Neuronal stem cell (in vitro differentiated cells): ENCODE data around the gene SEMA4G.

ENCODE experiments used
- DNase-seq: peaks from one replicate; pipeline ENCODE4 v3.0.0-alpha.2; 2013; ENCODE audit warnings: low spot score
- H2AFZ ChIP-seq: one replicate; pipeline ENCODE4 v1.6.1; 2013; ENCODE audit warnings: mild to moderate bottlenecking, low read length, inconsistent platforms
- H2AK5ac ChIP-seq: 2 replicates; pipeline ENCODE4 v1.6.1; 2013; ENCODE audit warnings: low read depth, mild to moderate bottlenecking, inconsistent platforms, low read length, moderate library complexity, mixed read lengths
- H2BK120ac ChIP-seq: 2 replicates; pipeline ENCODE4 v1.6.1; 2013; ENCODE audit warnings: low read depth, mild to moderate bottlenecking, inconsistent platforms, low read length, moderate library complexity, mixed read lengths
- H2BK12ac ChIP-seq: one replicate; pipeline ENCODE4 v1.6.1; 2013; ENCODE audit warnings: low read length, inconsistent platforms
- H2BK15ac ChIP-seq: 2 replicates; pipeline ENCODE4 v1.6.1; 2013; ENCODE audit warnings: mild to moderate bottlenecking, low read length, inconsistent platforms, mixed read lengths
- H2BK5ac ChIP-seq: one replicate; pipeline ENCODE4 v1.6.1; 2013; ENCODE audit warnings: inconsistent platforms, mild to moderate bottlenecking, low read length, moderate library complexity
- H3K14ac ChIP-seq: one replicate; pipeline ENCODE4 v1.6.1; 2013; ENCODE audit warnings: low read length, inconsistent platforms
- H3K18ac ChIP-seq: 2 replicates; pipeline ENCODE4 v1.6.1; 2013; ENCODE audit warnings: low read length, inconsistent platforms
- H3K23ac ChIP-seq: 2 replicates; pipeline ENCODE4 v1.6.1; 2013; ENCODE audit warnings: low read depth, mild to moderate bottlenecking, mixed read lengths, low read length, inconsistent platforms; ENCODE audit not compliant: poor library complexity
- H3K27ac ChIP-seq: replicated peaks from 3 replicates; pipeline ENCODE4 v1.5.1; 2013; ENCODE audit warnings: low read length, inconsistent platforms
- H3K27me3 ChIP-seq, 3 experiments: 2 replicates each; pipeline ENCODE4 v1.6.1; 2013; ENCODE audit warnings: low read length in 3 of 3, mild to moderate bottlenecking in 2 of 3, inconsistent platforms in 1 of 3, low read depth in 1 of 3, mixed read lengths in 1 of 3, moderate library complexity in 1 of 3; ENCODE audit not compliant: control insufficient read depth in 3 of 3, insufficient read depth in 3 of 3
- H3K36me3 ChIP-seq, 2 donors: replicated peaks in 1 of 2; 2 replicates each; pipeline ENCODE4 v1.6.1; 2013; ENCODE audit warnings: low read length in 2 of 2; ENCODE audit not compliant: control insufficient read depth in 2 of 2, insufficient read depth in 2 of 2
- H3K4ac ChIP-seq: 2 replicates; pipeline ENCODE4 v1.6.1; 2013; ENCODE audit warnings: inconsistent platforms, mild to moderate bottlenecking, low read length, moderate library complexity
- H3K4me1 ChIP-seq, 2 donors: 1 replicate in 1 of 2; 2 replicates in 1 of 2; pipeline ENCODE4 v1.6.1; 2013; ENCODE audit warnings: low read length in 2 of 2, low read depth in 1 of 2; ENCODE audit not compliant: control insufficient read depth in 2 of 2, insufficient read depth in 1 of 2
- H3K4me2 ChIP-seq: one replicate; pipeline ENCODE4 v1.6.1; 2013; ENCODE audit warnings: mild to moderate bottlenecking, low read length, inconsistent platforms; ENCODE audit not compliant: insufficient read depth, poor library complexity, severe bottlenecking
- H3K4me3 ChIP-seq, 2 donors: 2 replicates each; pipeline ENCODE4 v1.5.1; 2013; ENCODE audit warnings: low read length in 2 of 2, mild to moderate bottlenecking in 2 of 2, inconsistent platforms in 1 of 2, moderate library complexity in 1 of 2
- H3K79me1 ChIP-seq: one replicate; pipeline ENCODE4 v1.6.1; 2013; ENCODE audit warnings: low read depth, mild to moderate bottlenecking, inconsistent platforms, low read length, moderate library complexity
- H3K9ac ChIP-seq: one replicate; pipeline ENCODE4 v1.6.1; 2013; ENCODE audit warnings: mild to moderate bottlenecking, low read depth, low read length, inconsistent platforms; ENCODE audit not compliant: poor library complexity
- H3K9me3 ChIP-seq, 2 donors: replicated peaks in 1 of 2; 2 replicates each; pipeline versions ENCODE3 to v1.6.1; 2013; ENCODE audit warnings: low read length in 2 of 2, mild to moderate bottlenecking in 2 of 2, inconsistent platforms in 1 of 2, low read depth in 1 of 2, mixed read lengths in 1 of 2, moderate library complexity in 1 of 2; ENCODE audit not compliant: control insufficient read depth in 2 of 2, insufficient read depth in 1 of 2
- H4K8ac ChIP-seq: one replicate; pipeline ENCODE4 v1.6.1; 2013; ENCODE audit warnings: low read depth, mild to moderate bottlenecking, inconsistent platforms, low read length, moderate library complexity
- H4K91ac ChIP-seq: one replicate; pipeline ENCODE4 v1.6.1; 2013; ENCODE audit warnings: low read length, low read depth, mild to moderate bottlenecking, inconsistent platforms; ENCODE audit not compliant: poor library complexity
- WGBS, 2 donors: extraction: QIAGEN DNeasy Blood & Tissue Kit; methylation state at CpG; one replicate each; pipeline ENCODE4 v1.1.7; 2013; ENCODE audit warnings: missing lambda C conversion rate in 2 of 2, mixed read lengths in 1 of 2; ENCODE audit not compliant: insufficient read length in 2 of 2, insufficient replicate concordance in 1 of 2; ENCODE audit errors: extremely low coverage in 2 of 2; 5-methylcytosine and 5-hydroxymethylcytosine counted together

SEMA4G gene

GRCh38 chr10:100997360-100998182, 28.3 kb downstream of the SEMA4G start:
- WGBS, 2 donors = no CpG with 5 or more reads among the region's 66 CpGs
- peak overlapping the region; percentile 24 for H2BK12ac ChIP-seq
- H3K14ac ChIP-seq = peak overlapping the region; percentile 58
- peak overlapping the region; percentile 94 for H3K9ac ChIP-seq
- no peaks in the 10 kb centered on the region for H3K9me3 ChIP-seq
- peak overlapping the region; percentile 92 to 99 for H3K4me3 ChIP-seq
- H3K4ac ChIP-seq = no peak overlapping the region
- H3K36me3 ChIP-seq = peaks cover 18 to 31% of the 10 kb centered on the region in 2 donors
- H4K91ac ChIP-seq = no peak overlapping the region
- peak overlapping the region; percentile 94 for H3K27ac ChIP-seq
- peak overlapping the region; percentile 78 for H2BK120ac ChIP-seq
- H2AFZ ChIP-seq = peak overlapping the region; percentile 95
- H3K18ac ChIP-seq = peak overlapping the region; percentile 95
- DNase-seq = peak; percentile 75
- H3K4me2 ChIP-seq = peak overlapping the region; percentile 97
- no peak overlapping the region for H4K8ac ChIP-seq
- H3K79me1 ChIP-seq = peaks cover 16% of the 10 kb centered on the region
- peak overlapping the region; percentile 87 for H2BK15ac ChIP-seq
- H2AK5ac ChIP-seq = peak overlapping the region; percentile 70
- H3K23ac ChIP-seq = peak overlapping the region; percentile 96
- H3K27me3 ChIP-seq = no peaks in the 10 kb centered on the region
- H2BK5ac ChIP-seq = peak overlapping the region; percentile 49
- peaks cover 23 to 25% of the 10 kb centered on the region in 2 donors for H3K4me1 ChIP-seq

GRCh38 chr10:100998183-100998990, 29.1 kb downstream of the SEMA4G start:
- peak overlapping the region; percentile 92 to 99 for H3K4me3 ChIP-seq
- peaks cover 23 to 25% of the 10 kb centered on the region in 2 donors for H3K4me1 ChIP-seq
- peak overlapping the region; percentile 49 for H2BK15ac ChIP-seq
- no peak overlapping the region for H4K91ac ChIP-seq
- DNase-seq = no peak
- no peak overlapping the region for H3K4ac ChIP-seq
- H3K79me1 ChIP-seq = peaks cover 19% of the 10 kb centered on the region
- H2BK5ac ChIP-seq = peak overlapping the region; percentile 49
- H3K9ac ChIP-seq = peak overlapping the region; percentile 83
- H2AK5ac ChIP-seq = peak overlapping the region; percentile 37
- peak overlapping the region; percentile 87 for H3K23ac ChIP-seq
- peak overlapping the region; percentile 58 for H3K14ac ChIP-seq
- H3K9me3 ChIP-seq = no peaks in the 10 kb centered on the region
- H3K18ac ChIP-seq = peak overlapping the region; percentile 95
- H3K27ac ChIP-seq = peak overlapping the region; percentile 94
- peak overlapping the region; percentile 78 for H2BK120ac ChIP-seq
- no peak overlapping the region for H4K8ac ChIP-seq
- peak overlapping the region; percentile 24 for H2BK12ac ChIP-seq
- H3K4me2 ChIP-seq = peak overlapping the region; percentile 97
- no peaks in the 10 kb centered on the region for H3K27me3 ChIP-seq
- no CpG with 5 or more reads among the region's 25 CpGs for WGBS, 2 donors
- H2AFZ ChIP-seq = peak overlapping the region; percentile 95
- peaks cover 20 to 33% of the 10 kb centered on the region in 2 donors for H3K36me3 ChIP-seq

DNA sequence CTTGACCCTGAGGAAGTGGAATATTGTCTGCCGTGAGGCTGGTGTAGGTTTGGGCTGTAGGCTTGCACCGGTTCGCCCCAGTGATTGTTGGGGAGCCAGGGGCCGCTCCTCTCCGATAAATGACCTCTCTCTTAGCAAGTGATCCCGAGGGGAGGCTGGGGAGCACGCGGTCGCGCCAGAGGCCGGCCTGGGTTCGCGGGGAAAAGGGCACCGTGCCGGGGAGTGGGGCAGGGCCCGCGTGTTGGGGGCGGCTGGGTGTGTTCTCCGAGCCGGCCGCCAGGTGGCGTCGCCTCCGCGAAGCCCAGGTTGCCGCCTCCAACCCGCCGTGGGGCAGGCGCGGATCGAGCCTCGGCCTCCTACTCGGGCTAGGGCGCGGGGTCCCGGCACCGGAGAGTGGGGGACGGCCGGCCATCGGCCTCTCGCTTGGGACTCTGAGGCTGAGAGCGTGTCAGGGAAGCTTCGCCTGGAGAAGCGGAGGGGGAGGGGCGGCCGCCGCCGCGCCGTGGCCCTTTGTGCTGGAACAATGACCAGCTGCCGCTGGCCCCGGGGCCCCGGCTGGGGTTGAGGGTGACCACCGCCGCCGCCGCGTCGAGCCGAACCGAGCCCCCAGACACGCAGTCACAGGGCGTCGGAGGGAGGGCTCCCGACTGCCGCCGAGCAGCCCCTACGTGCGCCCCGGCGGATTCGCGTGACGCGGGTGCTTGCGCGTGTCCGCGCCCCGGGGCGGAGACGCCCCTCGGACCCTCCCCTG, 29.9 kb downstream of the SEMA4G start:
- Histone ChIP-seq H3K79me1 (peaks cover 26% of the 10 kb centered on the region), H3K27me3 (no peaks in the 10 kb centered on the region), H3K36me3 (peaks cover 21 to 33% of the 10 kb centered on the region in 2 donors), H3K14ac (peak overlapping the region; percentile 85), H2BK120ac (no peak overlapping the region), H2AFZ (peak overlapping the region; percentile 95), H3K4me3 (peak overlapping the region; percentile 92 to 99), H2AK5ac (peak overlapping the region; percentile 86), H3K4ac (no peak overlapping the region), H3K9me3 (no peaks in the 10 kb centered on the region), H3K4me2 (peak overlapping the region; percentile 97), H3K4me1 (peaks cover 23 to 25% of the 10 kb centered on the region in 2 donors), H3K18ac (peak overlapping the region; percentile 99), H4K91ac (no peak overlapping the region), H4K8ac (no peak overlapping the region), H2BK12ac (no peak overlapping the region), H3K27ac (peak overlapping the region; percentile 94), H3K23ac (peak overlapping the region; percentile 69), H2BK15ac (peak overlapping the region; percentile 62), H3K9ac (peak overlapping the region; percentile 95), H2BK5ac (peak overlapping the region; percentile 99)
- peak; percentile 76 for DNase-seq
- whole genome bisulfite sequencing, 2 donors = no CpG with 5 or more reads among the region's 83 CpGs
